Measurements from ENCODE around the gene SPAG16. TPM values are rescaled to one million over a fixed set of nuclear protein-coding genes. Genes with fewer than 3 reads are reported as not detected.

The SPAG16 gene
- total RNA-seq, 1 experiment from 2014 or later = 0.30 TPM

DNA sequence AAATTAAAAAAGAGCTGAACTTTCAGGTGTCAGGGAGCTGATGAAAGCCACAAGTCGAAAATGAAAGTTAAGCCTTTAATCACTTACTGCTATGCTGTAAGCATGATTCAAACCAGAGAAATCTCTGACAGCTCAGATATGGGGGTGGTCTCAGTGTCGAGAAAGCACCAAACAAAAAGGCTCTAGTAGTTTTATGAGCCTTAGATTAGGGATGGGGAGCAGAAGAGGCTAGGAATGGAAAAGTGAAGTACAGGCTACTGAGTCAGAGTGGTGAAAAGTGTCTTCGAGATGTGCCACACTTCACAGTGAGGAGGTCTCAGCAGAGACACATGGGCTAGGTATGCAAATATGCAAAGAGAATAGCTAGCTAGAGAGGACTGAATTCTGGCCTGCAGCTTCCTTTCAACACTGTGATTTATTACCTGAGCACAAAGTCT lies 482.2 kb downstream of the SPAG16 start:
- RAD21 ChIA-PET (ENCODE audit: low non-redundant PET in 1 of 2, low total read pairs in 2 of 2, uncharacterized antibody in 2 of 2, unreplicated experiment in 2 of 2) = no interaction called here
- Histone ChIP-seq H3K9ac (ENCODE audit: low read length) (no peak overlapping the region), H3K4me1 (ENCODE audit: control insufficient read depth in 1 of 2, insufficient read depth in 2 of 2, low read length in 2 of 2) (no peaks in the 10 kb centered on the region), H3K79me2 (ENCODE audit: insufficient read depth, low read length) (no peaks in the 10 kb centered on the region), H3K4me2 (ENCODE audit: low read length) (no peak overlapping the region), H4K20me1 (ENCODE audit: insufficient read depth) (no peaks in the 10 kb centered on the region), H3K27ac (ENCODE audit: low read depth, low read length) (no peak overlapping the region), H3K36me3 (ENCODE audit: control insufficient read depth in 1 of 2, insufficient read depth in 2 of 2, low read length in 2 of 2) (no peaks in the 10 kb centered on the region), H3K9me3 (ENCODE audit: control insufficient read depth in 1 of 2, insufficient read depth in 1 of 2, low read depth in 1 of 2, low read length in 2 of 2) (no peaks in the 10 kb centered on the region), H3K4me3 (replicated peaks in 1 of 2; ENCODE audit: low read depth in 1 of 2, low read length in 2 of 2) (no peak overlapping the region), H3K27me3 (ENCODE audit: insufficient read depth, low read length) (no peaks in the 10 kb centered on the region), H2AFZ (ENCODE audit: low read depth, low read length, poor library complexity, severe bottlenecking) (no peak overlapping the region), H3K9me2 (ENCODE audit: insufficient read depth) (no peaks in the 10 kb centered on the region)
- ATAC-seq (no peak), DNase-seq (ENCODE audit: low read depth, low spot score) (no peak)
- CTCF ChIA-PET = no interaction called here
- no TSS peak for BruUV-seq (replicated peaks)
- POLR2A ChIA-PET = no interaction called here
- TF ChIP-seq CTCF (IDR thresholded peaks at IDR 0.05 in 2 of 3, conservative IDR thresholded peaks at IDR 0.05 in 1 of 3; ENCODE audit: borderline replicate concordance in 1 of 3, insufficient read depth in 1 of 3, low read depth in 2 of 3, low read length in 2 of 3) = no peak
- TF ChIP-seq ELF1 (IDR thresholded peaks at IDR 0.05; ENCODE audit: borderline replicate concordance, low read depth) = no peak
- no peak for TF ChIP-seq RAD21 (IDR thresholded peaks at IDR 0.05; ENCODE audit: low read depth)
- TF ChIP-seq, protein P1, sequence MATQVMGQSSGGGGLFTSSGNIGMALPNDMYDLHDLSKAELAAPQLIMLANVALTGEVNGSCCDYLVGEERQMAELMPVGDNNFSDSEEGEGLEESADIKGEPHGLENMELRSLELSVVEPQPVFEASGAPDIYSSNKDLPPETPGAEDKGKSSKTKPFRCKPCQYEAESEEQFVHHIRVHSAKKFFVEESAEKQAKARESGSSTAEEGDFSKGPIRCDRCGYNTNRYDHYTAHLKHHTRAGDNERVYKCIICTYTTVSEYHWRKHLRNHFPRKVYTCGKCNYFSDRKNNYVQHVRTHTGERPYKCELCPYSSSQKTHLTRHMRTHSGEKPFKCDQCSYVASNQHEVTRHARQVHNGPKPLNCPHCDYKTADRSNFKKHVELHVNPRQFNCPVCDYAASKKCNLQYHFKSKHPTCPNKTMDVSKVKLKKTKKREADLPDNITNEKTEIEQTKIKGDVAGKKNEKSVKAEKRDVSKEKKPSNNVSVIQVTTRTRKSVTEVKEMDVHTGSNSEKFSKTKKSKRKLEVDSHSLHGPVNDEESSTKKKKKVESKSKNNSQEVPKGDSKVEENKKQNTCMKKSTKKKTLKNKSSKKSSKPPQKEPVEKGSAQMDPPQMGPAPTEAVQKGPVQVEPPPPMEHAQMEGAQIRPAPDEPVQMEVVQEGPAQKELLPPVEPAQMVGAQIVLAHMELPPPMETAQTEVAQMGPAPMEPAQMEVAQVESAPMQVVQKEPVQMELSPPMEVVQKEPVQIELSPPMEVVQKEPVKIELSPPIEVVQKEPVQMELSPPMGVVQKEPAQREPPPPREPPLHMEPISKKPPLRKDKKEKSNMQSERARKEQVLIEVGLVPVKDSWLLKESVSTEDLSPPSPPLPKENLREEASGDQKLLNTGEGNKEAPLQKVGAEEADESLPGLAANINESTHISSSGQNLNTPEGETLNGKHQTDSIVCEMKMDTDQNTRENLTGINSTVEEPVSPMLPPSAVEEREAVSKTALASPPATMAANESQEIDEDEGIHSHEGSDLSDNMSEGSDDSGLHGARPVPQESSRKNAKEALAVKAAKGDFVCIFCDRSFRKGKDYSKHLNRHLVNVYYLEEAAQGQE (IDR thresholded peaks at IDR 0.05; ENCODE audit: low read depth) = no peak
- no peak for TF ChIP-seq SIN3A (IDR thresholded peaks at IDR 0.05; ENCODE audit: low read depth)
- no peak for TF ChIP-seq TCF7L2 (IDR thresholded peaks at IDR 0.05; ENCODE audit: borderline replicate concordance, extremely low read depth, insufficient read depth, insufficient read length)
- no peak for TF ChIP-seq CBX3 (IDR thresholded peaks at IDR 0.05; ENCODE audit: low read depth)
- TF ChIP-seq, protein P2, sequence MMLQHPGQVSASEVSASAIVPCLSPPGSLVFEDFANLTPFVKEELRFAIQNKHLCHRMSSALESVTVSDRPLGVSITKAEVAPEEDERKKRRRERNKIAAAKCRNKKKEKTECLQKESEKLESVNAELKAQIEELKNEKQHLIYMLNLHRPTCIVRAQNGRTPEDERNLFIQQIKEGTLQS (IDR thresholded peaks at IDR 0.05) = no peak
- no peak for TF ChIP-seq POLR2A (IDR thresholded peaks at IDR 0.05; ENCODE audit: borderline replicate concordance, extremely low read depth, insufficient read depth, insufficient read length)
- intact Hi-C loops (cut with micrococcal nuclease) = no loop called here
